HG03060 (cell line): ENCODE data around the gene SYCN.

Source experiments
- ATAC-seq: cut with Tn5 transposase; IDR thresholded peaks from one replicate; pipeline ENCODE4 v1.9.1; 2021; ENCODE audit warnings: low read depth, moderate number of reproducible peaks; ENCODE audit not compliant: unreplicated experiment

The SYCN gene

GRCh38 chr19:39196320-39196719, 7.7 kb downstream of the SYCN start:
- ATAC-seq = no peak

DNA sequence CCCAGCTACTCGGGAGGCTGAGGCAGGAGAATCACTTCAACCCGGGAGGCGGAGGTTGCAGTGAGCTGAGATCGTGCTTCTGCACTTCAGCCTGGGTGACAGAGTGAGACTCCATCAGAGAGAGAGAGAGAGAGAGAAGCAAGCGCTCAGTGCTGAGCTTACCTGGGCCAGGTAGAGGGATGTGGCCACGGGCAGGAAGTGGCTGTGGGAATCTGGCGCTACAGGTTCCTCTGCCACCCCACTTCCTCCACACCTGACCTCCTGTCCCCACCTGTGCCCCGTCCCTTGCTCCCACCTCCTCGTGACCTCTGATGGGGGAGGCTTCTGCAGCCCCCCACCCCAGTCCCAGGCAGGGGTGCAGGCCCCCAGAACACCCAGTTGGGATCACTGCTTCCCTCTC, 8.3 kb downstream of the SYCN start:
- ATAC-seq = no peak

- no peak for ATAC-seq
Measured at GRCh38 chr19:39194832-39195542, 9.1 kb downstream of the SYCN start.

DNA sequence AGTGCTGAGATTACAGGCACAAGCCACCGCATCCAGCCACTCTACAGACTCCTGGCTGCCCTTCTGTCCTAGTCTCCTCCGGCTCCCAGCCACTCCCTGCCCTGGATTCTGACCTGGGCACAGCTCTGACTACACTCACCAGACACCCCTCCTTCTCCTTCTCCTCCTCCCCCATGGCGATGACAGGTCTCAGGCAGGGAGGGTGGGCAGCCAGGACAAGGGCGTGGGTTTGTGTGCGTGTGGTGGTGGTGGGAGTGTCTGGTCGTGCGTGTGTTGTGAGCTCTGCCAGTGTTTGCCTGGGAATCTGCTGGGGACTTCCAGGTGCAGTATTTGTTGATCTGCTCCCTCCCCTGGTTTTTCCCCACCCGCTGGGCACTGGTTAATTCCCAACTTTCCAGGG, 10.3 kb downstream of the SYCN start:
- no peak for ATAC-seq

GRCh38 chr19:39192846-39193245, 11.2 kb downstream of the SYCN start:
- ATAC-seq = no peak

GRCh38 chr19:39190768-39191167, 13.3 kb downstream of the SYCN start:
- ATAC-seq = no peak

DNA sequence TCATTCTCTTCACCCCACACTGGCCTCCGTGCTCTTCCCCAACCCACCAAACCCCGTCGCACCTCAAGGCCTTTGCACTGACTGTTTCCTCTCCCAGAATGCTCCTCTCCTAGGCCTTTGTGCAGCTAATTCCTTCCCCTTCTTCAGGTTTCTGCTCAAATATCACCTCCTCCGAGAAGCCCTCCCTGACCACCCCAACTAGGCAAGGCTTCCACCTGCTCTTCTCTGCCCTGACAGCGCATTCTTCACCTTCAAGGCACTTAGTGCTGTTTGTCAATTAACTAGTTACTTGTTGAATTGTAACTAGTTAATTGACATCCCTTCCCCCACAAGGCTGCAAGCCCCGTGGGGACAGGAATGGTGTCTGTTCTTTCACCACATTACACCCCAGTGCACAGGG, 15.1 kb downstream of the SYCN start:
- ATAC-seq = no peak

DNA sequence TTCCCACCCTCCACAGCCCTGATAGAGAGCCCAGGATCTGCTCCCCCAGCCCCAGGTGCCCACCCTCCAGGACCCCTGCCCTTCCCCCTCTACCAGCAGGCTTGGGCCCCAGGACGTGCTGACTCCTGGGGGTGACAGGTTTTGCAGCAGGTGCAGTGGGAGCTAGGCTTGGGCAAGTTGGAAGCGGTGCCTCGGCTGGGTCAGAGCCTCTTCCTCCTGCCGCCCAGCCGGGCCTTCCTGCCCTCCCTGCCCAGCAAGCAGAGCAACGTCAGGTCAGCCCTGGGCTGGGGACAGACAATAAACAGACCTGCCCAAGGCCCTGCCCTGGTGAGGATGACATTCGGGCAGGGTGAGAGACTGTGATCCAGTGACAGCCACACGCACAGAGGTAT, 16.5 kb downstream of the SYCN start:
- no peak for ATAC-seq

- no peak for ATAC-seq
Measured at GRCh38 chr19:39186391-39186790, 17.7 kb downstream of the SYCN start.

DNA sequence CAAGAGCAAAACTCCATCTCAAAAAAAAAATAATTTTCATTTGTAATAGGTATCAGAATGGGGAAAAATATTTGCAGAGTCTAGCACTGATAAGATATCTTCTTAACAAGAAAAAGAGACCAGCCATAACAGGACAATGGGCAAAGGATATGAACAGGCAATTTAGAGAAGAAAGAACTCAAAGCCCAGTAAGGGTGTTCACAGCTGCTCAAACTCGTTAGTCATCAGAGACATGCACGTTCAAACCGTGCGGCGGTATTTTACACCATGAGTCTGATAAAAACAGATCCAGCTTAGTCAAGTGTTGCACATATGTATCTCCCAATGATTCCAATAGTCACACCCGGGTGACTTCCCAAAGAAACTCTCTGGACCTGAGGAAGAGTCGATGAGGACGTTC, 21.0 kb downstream of the SYCN start:
- ATAC-seq = no peak

DNA sequence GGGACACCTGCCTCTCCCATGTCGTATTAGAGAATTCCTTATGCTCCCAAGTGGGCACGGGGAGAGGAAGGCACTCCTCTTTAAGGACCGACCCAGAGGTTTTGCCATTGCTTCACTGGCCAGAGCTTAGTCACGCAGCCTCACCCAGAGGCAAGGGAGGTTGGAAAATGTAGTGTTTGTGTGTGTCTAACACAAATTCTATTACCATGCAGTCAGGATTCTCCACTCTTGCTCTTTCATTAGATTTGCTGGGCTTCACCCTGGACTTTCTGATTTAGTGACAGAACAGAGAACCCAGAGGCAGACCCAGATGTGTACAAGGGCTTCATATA, 21.9 kb downstream of the SYCN start:
- ATAC-seq = no peak

GRCh38 chr19:39181500-39182173, 22.4 kb downstream of the SYCN start:
- ATAC-seq = no peak

GRCh38 chr19:39180749-39181148, 23.3 kb downstream of the SYCN start:
- no peak for ATAC-seq

- ATAC-seq = no peak
Measured at GRCh38 chr19:39179754-39180153, 24.3 kb downstream of the SYCN start.

GRCh38 chr19:39178296-39179006, 25.6 kb downstream of the SYCN start:
- ATAC-seq = no peak

DNA sequence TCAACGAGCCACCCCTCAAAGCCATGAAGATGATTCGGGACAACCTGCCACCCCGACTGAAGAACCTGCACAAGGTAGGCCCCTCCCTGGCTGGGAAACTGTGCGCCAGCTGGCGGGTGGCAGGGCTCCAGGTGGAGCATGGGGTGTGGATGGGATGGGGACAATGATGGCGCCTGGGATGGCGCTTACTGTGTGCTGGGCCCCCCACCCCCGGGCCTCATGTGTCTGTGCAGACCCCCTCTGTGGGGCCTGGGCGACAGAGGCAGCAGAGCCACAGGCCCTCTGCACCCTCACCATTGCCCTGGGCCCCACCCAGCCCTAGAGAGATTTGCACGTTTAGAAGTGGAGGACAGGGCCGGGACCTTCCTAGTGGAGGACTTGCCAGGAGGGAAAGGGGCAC, 26.3 kb downstream of the SYCN start:
- ATAC-seq = no peak

GRCh38 chr19:39177110-39177699, 26.9 kb downstream of the SYCN start:
- ATAC-seq = no peak

DNA sequence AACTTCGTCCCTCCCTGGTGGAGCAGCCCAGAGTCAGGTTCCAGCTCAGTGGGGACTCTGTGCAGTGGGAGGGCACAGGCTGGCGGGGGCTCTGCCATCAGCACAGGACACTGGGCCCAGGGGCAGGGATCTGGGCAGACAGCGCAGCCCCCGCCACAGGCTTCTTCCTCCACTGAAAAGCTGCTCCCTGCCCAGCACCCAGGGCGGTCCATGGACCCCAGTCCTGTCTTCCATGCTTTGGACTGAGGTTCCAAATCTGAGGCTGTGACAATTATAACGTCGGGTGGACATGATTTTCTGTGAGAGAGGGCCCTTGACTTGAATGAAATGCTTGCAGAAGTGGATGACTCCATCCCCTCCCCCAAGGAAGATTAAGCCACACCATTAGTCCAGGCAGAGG, 28.5 kb downstream of the SYCN start:
- no peak for ATAC-seq

DNA sequence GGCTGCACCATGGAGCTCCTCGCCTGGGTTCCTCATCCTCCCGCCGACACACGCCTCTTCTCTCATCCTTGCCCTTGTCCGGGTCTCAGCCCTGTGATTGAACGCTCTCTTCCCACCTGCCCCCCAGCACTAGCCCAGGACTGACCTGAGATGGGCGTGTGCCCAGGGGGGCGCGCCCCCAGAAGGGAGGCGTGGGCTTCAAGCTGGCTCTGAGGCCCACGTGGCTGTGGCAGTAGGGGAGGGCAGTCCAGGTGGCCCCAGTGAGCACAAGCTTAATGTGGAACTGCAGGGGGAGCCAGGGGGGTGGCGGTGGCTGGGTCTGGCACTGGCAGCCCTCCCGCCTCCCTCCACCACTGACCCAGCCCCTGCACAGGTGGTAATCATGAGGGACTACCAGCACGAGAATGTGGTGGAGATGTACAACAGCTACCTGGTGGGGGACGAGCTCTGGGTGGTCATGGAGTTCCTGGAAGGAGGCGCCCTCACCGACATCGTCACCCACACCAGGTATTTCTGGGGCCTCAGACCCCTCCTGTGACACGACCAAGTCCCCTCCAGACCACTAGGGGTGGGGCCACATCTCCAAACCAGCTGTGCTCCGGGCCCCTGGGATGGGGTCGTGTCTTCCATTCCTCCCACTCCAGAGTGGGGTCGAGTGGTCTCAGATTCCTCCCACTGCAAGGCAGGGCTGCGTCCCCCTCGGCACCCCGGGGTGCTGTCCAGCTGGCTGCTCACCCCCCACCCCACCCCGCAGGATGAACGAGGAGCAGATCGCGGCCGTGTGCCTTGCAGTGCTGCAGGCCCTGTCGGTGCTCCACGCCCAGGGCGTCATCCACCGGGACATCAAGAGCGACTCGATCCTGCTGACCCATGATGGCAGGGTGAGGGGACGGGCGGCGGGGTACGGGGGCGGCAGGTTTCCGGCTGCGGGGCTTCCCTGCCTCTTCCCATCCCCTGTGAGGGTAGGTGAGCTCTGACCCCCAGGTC, 29.2 kb downstream of the SYCN start:
- no peak for ATAC-seq

DNA sequence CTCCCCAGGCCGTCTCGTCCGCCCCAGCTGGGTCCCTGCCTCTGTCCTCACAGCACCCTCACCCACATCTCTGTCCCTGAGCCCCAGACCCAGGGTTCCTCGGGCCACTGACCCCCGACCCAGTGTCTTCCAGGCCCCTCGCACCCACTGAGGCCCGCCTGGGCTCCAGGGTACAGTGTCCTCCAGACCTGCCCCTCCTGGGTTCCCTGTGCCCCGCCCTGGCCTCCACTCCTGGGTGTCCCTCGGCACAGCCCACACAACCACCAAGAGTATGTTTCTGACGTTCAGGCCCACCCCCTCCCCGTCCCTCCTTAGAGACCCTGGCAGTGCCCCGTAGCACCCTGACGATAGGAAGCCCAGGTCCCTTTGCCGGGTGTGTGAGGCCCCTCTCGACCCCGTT, 29.9 kb downstream of the SYCN start:
- ATAC-seq = no peak
